ENCODE results near the gene ANO2. TPM values are rescaled to one million over a fixed set of nuclear protein-coding genes. Genes with fewer than 3 reads are reported as not detected.

ANO2 gene
- total RNA-seq, 4 donors from 2014 or later = 4.0 to 17.9 (median 5.1) TPM

DNA sequence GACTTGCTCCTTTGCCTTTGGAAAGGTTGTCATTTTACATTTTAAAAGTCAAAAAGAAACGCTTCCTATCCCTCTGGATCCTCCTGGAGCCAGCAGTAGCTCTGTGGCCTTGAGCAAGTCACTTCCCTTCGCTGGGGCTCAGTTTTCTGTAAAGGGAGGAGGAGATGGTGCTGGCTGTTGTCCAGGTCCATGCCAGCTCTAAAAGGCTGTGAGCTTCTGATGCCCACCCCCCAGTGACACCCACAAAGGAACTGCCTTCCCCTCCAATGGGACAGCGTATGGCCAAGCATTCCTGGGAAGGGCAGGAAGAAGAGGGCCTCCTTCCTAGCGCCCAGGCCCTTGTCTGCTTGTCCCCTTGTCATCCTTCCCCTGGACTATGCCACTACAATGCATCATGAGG is 431.7 kb downstream of the ANO2 start:
- Histone ChIP-seq H3K4me1 (peaks cover 3 to 26% (median 19%) of the 10 kb centered on the region in 4 donors), H3K27ac (replicated peaks in 1 of 4) (no peak overlapping the region), H3K36me3 (no peaks in the 10 kb centered on the region), H3K4me3 (no peak overlapping the region), H3K27me3 (peaks cover 0 to 7% (median 3%) of the 10 kb centered on the region in 4 donors), H3K9me3 (no peaks in the 10 kb centered on the region)
- WGBS = 91% methylated on average over 3 of the region's 4 CpGs
- intact Hi-C loops (cut with DNase I) = no loop called here
- no peak for DNase-seq (ENCODE audit: extremely low spot score)
- TF ChIP-seq POLR2AphosphoS5 (IDR thresholded peaks at IDR 0.05) (no peak), POLR2A (IDR thresholded peaks at IDR 0.05; ENCODE audit: low read depth) (no peak), EP300 (IDR thresholded peaks at IDR 0.05) (no peak)
- TF ChIP-seq, protein P1, sequence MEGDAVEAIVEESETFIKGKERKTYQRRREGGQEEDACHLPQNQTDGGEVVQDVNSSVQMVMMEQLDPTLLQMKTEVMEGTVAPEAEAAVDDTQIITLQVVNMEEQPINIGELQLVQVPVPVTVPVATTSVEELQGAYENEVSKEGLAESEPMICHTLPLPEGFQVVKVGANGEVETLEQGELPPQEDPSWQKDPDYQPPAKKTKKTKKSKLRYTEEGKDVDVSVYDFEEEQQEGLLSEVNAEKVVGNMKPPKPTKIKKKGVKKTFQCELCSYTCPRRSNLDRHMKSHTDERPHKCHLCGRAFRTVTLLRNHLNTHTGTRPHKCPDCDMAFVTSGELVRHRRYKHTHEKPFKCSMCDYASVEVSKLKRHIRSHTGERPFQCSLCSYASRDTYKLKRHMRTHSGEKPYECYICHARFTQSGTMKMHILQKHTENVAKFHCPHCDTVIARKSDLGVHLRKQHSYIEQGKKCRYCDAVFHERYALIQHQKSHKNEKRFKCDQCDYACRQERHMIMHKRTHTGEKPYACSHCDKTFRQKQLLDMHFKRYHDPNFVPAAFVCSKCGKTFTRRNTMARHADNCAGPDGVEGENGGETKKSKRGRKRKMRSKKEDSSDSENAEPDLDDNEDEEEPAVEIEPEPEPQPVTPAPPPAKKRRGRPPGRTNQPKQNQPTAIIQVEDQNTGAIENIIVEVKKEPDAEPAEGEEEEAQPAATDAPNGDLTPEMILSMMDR (IDR thresholded peaks at IDR 0.05) = no peak

Small RNAs within 50 kb of the gene (small RNA-seq; reads per million reads assigned to genes)
- 0 reads per million in 3 donors for gene AC137627.1

Other genes starting within 250 kb of the ANO2 start
- 100 to 1,000 TPM; 163 to 367 (median 253) TPM for gene VWF, start 179.4 kb upstream of the ANO2 start, total RNA-seq